ENCODE data around the gene CACNA1C.

CACNA1C gene

DNA sequence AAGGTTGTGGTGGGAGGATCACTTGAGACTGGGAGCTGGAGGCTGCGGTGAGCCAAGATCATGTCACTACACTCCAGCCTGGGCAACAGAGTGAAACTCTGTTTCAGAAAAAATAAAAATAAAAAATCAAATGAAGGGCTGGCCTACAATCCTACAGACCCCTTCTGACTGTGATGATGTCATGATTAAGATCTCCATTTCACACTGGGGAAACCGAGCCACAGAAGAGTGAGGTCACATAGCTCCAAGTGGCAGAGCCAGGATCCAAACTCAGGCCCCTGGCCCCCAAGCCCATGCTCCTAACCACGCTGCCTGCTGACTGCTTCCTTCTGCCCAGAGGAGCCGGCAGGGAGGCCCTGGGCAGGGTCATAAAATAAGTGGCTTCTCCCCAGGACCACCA lies 483.9 kb downstream of the CACNA1C start:
- Histone ChIP-seq H3K27ac (ENCODE audit: low read length) (no peak overlapping the region), H3K36me3 (ENCODE audit: control insufficient read depth in 1 of 2, insufficient read depth in 2 of 2, low read length in 2 of 2) (peaks cover 0 to 8% of the 10 kb centered on the region in 2 donors), H3K9me3 (ENCODE audit: control insufficient read depth in 1 of 2, low read length in 2 of 2) (no peaks in the 10 kb centered on the region), H3K4me1 (ENCODE audit: control insufficient read depth in 1 of 2, insufficient read depth in 2 of 2, low read length in 2 of 2) (no peaks in the 10 kb centered on the region), H3K4me3 (ENCODE audit: low read depth in 1 of 2, low read length in 2 of 2) (no peak overlapping the region), H3K27me3 (ENCODE audit: low read depth, low read length) (no peaks in the 10 kb centered on the region)

DNA sequence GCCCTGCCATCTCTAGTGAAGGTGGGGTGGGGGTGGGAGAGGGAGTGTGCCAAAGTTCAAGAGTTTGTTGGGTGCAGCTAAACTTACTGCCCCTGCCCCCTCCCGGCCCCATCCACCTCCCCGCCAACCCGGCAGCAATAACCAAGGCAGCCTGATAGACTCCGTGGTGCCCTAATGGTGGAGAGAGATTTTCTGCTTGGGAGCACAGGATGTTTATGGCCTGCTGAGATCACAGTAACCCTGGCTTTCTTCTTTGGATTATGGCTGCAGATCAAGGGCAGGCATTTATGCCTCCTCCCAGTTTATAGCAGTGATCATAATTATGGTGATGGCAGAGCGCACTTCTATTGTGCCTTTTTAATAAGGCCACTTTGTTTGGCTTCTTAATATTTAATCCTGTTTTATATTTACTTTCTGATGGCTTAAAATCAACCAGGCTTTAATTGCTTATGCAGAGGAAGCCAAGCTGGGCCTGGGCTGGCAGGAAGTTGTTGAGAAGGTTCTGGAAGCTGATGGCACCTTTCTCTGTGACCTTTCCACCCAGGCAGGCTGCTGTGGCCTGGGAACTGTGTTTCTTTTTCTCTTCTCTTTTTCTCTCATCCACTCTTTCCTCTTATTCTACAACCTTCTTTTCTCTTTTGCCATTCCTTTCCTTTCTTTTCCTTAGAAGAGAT lies 485.2 kb downstream of the CACNA1C start:
- peaks cover 0 to 5% of the 10 kb centered on the region in 2 donors for H3K36me3 ChIP-seq (ENCODE audit: control insufficient read depth in 1 of 2, insufficient read depth in 2 of 2, low read length in 2 of 2)
- no peaks in the 10 kb centered on the region for H3K9me3 ChIP-seq (ENCODE audit: control insufficient read depth in 1 of 2, low read length in 2 of 2)
- peak overlapping the region; percentile 5 for H3K27ac ChIP-seq (ENCODE audit: low read length)
- H3K4me3 ChIP-seq (ENCODE audit: low read depth in 1 of 2, low read length in 2 of 2) = no peak overlapping the region
- no peaks in the 10 kb centered on the region for H3K27me3 ChIP-seq (ENCODE audit: low read depth, low read length)
- no peaks in the 10 kb centered on the region for H3K4me1 ChIP-seq (ENCODE audit: control insufficient read depth in 1 of 2, insufficient read depth in 2 of 2, low read length in 2 of 2)

DNA sequence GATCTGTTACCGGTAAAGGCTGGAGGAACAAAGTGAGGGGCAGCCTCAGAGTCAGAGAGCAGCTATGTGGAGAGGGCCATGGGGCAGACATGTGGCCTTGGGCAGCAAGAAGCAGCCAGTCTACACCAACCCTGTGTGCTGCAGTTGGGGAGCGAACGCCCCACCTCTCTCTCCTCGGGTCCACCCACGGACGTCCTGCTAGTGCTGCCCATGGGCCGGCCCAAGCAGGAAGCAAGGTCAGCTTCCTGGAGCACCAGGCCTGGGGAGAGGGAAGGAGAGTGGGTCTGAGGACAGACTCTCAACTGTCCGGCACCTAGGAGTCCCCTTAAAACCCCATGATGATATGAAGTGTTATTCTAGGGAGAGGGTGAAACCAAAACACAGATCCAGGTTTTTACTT lies 487.2 kb downstream of the CACNA1C start:
- H3K4me3 ChIP-seq (ENCODE audit: low read depth in 1 of 2, low read length in 2 of 2) = no peak overlapping the region
- no peak overlapping the region for H3K27ac ChIP-seq (ENCODE audit: low read length)
- H3K9me3 ChIP-seq (ENCODE audit: control insufficient read depth in 1 of 2, low read length in 2 of 2) = no peaks in the 10 kb centered on the region
- no peaks in the 10 kb centered on the region for H3K27me3 ChIP-seq (ENCODE audit: low read depth, low read length)
- H3K36me3 ChIP-seq (ENCODE audit: control insufficient read depth in 1 of 2, insufficient read depth in 2 of 2, low read length in 2 of 2) = no peaks in the 10 kb centered on the region
- H3K4me1 ChIP-seq (ENCODE audit: control insufficient read depth in 1 of 2, insufficient read depth in 2 of 2, low read length in 2 of 2) = no peaks in the 10 kb centered on the region

DNA sequence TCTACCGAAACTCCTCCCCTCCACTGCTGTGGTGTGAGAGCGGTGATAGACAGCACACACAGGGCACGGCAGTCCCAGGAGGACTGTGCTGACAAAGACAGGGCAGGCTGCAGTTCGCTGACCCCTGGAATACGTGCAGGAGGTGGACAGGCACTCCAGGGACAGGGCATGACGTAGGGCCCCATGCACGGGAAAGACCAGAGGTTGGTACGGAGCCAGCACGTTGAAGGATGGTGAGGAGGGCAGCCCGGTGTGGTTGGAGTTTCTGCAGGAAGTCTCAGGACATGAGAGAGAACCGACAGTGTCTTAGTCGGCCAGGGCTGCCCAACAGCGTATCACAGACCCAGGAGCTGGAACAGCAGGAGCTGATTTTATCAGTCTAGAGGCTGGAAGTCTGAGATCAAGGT lies 487.8 kb downstream of the CACNA1C start:
- no peak overlapping the region for H3K27ac ChIP-seq (ENCODE audit: low read length)
- H3K4me1 ChIP-seq (ENCODE audit: control insufficient read depth in 1 of 2, insufficient read depth in 2 of 2, low read length in 2 of 2) = no peaks in the 10 kb centered on the region
- no peaks in the 10 kb centered on the region for H3K27me3 ChIP-seq (ENCODE audit: low read depth, low read length)
- H3K4me3 ChIP-seq (ENCODE audit: low read depth in 1 of 2, low read length in 2 of 2) = no peak overlapping the region
- H3K36me3 ChIP-seq (ENCODE audit: control insufficient read depth in 1 of 2, insufficient read depth in 2 of 2, low read length in 2 of 2) = no peaks in the 10 kb centered on the region
- no peaks in the 10 kb centered on the region for H3K9me3 ChIP-seq (ENCODE audit: control insufficient read depth in 1 of 2, low read length in 2 of 2)

DNA sequence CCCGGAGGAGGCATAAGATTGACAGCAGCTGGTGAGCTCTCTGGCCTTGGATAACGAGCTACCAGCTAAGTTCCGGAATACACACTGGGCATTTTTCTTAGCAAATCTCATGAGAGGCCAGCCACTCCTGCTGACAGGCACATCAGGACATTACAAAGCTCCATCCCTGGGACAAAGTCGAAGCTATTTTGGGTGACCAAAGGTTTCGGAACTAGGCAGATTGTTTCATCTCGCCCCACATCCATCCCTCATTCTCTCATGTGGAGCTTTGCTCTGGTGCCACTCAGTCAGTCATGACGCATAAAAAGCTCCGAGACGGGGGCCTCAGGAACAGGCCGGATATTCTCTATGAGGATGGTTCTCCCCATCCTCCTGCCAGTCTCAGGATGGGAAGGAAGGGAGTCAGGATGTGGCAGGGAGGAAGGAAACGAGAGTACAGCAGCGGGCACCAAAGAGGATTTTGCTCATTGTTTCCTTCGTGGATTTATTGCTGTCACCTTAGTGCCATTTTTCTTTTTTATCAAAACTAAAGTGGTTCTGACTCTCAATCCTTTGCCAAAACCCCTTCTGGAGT lies 488.9 kb downstream of the CACNA1C start:
- Histone ChIP-seq H3K9me3 (ENCODE audit: control insufficient read depth in 1 of 2, low read length in 2 of 2) (peaks cover 0 to 3% of the 10 kb centered on the region in 2 donors), H3K4me1 (ENCODE audit: control insufficient read depth in 1 of 2, insufficient read depth in 2 of 2, low read length in 2 of 2) (no peaks in the 10 kb centered on the region), H3K27me3 (ENCODE audit: low read depth, low read length) (no peaks in the 10 kb centered on the region), H3K4me3 (ENCODE audit: low read depth in 1 of 2, low read length in 2 of 2) (no peak overlapping the region), H3K36me3 (ENCODE audit: control insufficient read depth in 1 of 2, insufficient read depth in 2 of 2, low read length in 2 of 2) (peaks cover 0 to 11% of the 10 kb centered on the region in 2 donors), H3K27ac (ENCODE audit: low read length) (no peak overlapping the region)

DNA sequence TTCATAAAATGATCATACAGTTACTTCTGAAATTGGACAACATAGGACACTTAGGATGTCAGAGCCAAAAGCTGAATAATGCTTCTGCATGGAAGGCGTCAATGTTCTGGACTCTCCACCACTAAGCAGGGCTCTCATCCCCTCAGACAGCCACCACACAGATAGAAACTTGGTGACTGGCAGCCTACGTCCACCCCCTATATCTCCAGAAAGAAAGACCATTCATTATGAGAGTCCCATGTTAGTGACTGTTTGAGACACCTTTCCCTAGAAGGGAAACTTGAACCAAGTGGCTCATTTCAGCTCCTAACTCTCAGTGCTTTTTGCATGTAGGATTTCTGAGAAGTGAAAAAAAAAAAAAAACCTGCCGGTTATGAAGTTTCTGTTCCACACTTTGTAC lies 491.0 kb downstream of the CACNA1C start:
- Histone ChIP-seq H3K27me3 (ENCODE audit: low read depth, low read length) (no peaks in the 10 kb centered on the region), H3K4me3 (ENCODE audit: low read depth in 1 of 2, low read length in 2 of 2) (no peak overlapping the region), H3K9me3 (ENCODE audit: control insufficient read depth in 1 of 2, low read length in 2 of 2) (peaks cover 0 to 3% of the 10 kb centered on the region in 2 donors), H3K27ac (ENCODE audit: low read length) (no peak overlapping the region), H3K4me1 (ENCODE audit: control insufficient read depth in 1 of 2, insufficient read depth in 2 of 2, low read length in 2 of 2) (no peaks in the 10 kb centered on the region), H3K36me3 (ENCODE audit: control insufficient read depth in 1 of 2, insufficient read depth in 2 of 2, low read length in 2 of 2) (peaks cover 0 to 13% of the 10 kb centered on the region in 2 donors)

DNA sequence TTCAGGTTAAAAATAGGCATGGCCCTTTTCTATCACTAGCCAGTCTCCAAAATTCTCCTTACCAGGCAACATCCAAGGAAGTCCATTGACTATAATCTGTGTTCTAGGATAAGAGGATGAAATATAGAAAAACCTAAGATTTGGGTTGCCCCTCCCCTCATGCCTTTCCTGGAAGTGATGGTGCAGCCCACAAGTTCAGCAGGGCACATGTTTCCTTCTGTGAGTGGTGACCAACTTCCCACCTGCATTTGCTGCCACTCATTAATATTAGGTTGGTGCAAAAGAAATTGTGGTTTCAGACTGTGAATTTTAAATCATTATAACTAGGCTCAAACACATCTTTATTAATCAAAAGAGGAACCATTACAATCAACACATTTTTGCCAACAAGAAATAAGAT lies 491.4 kb downstream of the CACNA1C start:
- Histone ChIP-seq H3K4me1 (ENCODE audit: control insufficient read depth in 1 of 2, insufficient read depth in 2 of 2, low read length in 2 of 2) (no peaks in the 10 kb centered on the region), H3K27ac (ENCODE audit: low read length) (no peak overlapping the region), H3K27me3 (ENCODE audit: low read depth, low read length) (no peaks in the 10 kb centered on the region), H3K36me3 (ENCODE audit: control insufficient read depth in 1 of 2, insufficient read depth in 2 of 2, low read length in 2 of 2) (peaks cover 0 to 13% of the 10 kb centered on the region in 2 donors), H3K4me3 (ENCODE audit: low read depth in 1 of 2, low read length in 2 of 2) (no peak overlapping the region), H3K9me3 (ENCODE audit: control insufficient read depth in 1 of 2, low read length in 2 of 2) (peaks cover 0 to 3% of the 10 kb centered on the region in 2 donors)

DNA sequence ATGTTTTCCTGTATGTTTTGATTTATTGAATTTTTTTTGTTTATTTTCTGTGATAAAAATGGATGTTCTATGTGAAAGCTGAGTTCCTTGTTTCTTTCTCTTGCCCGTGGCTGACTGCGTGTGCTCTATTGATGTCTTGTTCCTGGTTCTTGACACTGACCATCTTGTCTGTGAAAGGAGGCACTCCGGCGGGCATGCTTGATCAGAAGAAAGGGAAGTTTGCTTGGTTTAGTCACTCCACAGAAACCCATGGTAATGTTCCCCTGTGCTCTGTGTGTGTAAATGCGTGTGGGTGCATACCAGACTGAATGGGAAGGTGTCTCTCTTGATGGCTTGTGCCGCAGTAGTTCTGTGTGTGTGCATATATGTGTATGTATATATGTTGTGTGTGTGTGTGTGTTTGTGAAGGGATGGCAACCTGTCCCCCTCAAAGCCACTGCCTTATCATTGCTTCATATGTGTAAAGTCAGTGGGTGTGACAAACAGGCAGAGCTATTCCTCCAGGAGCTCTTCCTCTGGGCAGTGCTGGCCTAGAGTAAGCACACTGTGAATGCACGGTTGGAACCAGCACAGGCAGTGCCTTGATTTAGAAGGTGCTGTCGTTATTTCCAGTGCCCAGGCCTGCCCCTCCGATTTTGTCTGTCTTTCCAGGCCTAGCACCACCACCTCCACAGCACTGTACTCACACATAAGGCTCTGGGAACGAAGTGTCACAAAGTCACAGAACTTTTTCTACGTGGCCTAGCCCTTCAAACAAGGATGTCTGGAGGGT lies 494.7 kb downstream of the CACNA1C start:
- Histone ChIP-seq H3K9me3 (ENCODE audit: control insufficient read depth in 1 of 2, low read length in 2 of 2) (peaks cover 0 to 3% of the 10 kb centered on the region in 2 donors), H3K27ac (ENCODE audit: low read length) (no peak overlapping the region), H3K36me3 (ENCODE audit: control insufficient read depth in 1 of 2, insufficient read depth in 2 of 2, low read length in 2 of 2) (peaks cover 0 to 13% of the 10 kb centered on the region in 2 donors), H3K4me1 (ENCODE audit: control insufficient read depth in 1 of 2, insufficient read depth in 2 of 2, low read length in 2 of 2) (peaks cover 0 to 4% of the 10 kb centered on the region in 2 donors), H3K27me3 (ENCODE audit: low read depth, low read length) (no peaks in the 10 kb centered on the region), H3K4me3 (ENCODE audit: low read depth in 1 of 2, low read length in 2 of 2) (no peak overlapping the region)

DNA sequence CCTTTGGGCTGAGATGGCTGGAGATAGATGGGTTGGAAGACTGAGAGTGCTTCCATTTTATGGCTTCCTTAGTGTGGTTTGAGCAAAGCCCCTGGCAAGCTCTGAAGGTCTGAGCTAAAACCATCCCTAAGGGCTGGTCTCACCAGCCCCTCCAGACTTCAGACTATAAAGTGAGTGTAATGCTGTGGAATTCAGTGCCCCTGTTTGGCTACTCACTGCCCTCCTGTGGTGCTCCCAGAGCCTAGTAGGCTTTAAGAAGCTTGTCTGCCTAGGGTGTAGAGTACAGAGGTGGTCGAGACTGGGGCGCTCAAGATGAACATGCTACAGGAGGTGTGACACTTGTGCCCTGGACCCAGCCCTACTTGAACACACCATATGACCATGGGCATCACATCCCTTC lies 495.3 kb downstream of the CACNA1C start:
- Histone ChIP-seq H3K27me3 (ENCODE audit: low read depth, low read length) (no peaks in the 10 kb centered on the region), H3K36me3 (ENCODE audit: control insufficient read depth in 1 of 2, insufficient read depth in 2 of 2, low read length in 2 of 2) (peaks cover 0 to 13% of the 10 kb centered on the region in 2 donors), H3K27ac (ENCODE audit: low read length) (no peak overlapping the region), H3K9me3 (ENCODE audit: control insufficient read depth in 1 of 2, low read length in 2 of 2) (peaks cover 0 to 3% of the 10 kb centered on the region in 2 donors), H3K4me1 (ENCODE audit: control insufficient read depth in 1 of 2, insufficient read depth in 2 of 2, low read length in 2 of 2) (peaks cover 0 to 6% of the 10 kb centered on the region in 2 donors), H3K4me3 (ENCODE audit: low read depth in 1 of 2, low read length in 2 of 2) (no peak overlapping the region)

DNA sequence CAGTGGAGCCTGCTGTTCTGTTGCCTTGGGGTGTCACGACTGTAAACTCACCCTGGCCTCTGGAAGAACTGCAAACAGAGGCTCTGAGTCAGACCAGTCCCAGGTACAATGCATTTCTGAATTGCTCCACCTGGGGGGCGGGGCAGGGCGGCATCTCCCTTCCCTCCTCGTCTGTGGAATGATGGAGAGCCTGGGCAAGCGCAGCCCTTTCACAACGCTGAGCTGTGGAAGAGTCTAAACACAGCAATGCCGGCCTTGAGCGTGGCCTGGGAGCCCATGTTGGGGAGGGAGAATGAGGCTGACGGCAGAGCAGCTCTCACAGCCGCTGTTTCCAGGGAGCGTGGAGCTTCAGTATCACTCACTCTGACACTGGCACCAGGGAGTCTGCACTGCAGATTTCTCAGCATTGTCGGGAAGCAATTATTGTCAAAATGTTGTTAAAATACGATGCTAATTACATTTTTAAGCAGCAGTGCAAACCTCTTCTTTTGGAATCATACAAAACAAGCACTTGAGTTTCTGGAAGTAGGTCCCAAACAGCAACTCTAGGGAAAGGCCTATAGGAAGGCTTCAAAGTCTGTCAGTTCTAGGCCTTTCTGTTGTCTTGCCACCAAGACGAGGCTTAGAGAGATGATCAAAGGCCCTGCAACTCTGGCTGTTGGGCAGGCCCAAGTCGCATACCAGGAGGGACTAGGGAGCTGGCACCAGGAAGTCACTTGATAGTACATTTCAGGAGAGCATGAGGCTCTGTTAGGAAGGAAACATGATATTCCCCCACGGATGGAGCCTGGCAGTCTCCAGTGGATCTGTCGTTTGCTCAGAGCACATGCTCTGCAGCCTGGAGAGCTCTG lies 498.0 kb downstream of the CACNA1C start:
- Histone ChIP-seq H3K4me3 (ENCODE audit: low read depth in 1 of 2, low read length in 2 of 2) (no peak overlapping the region), H3K27me3 (ENCODE audit: low read depth, low read length) (no peaks in the 10 kb centered on the region), H3K4me1 (ENCODE audit: control insufficient read depth in 1 of 2, insufficient read depth in 2 of 2, low read length in 2 of 2) (peaks cover 0 to 6% of the 10 kb centered on the region in 2 donors), H3K36me3 (ENCODE audit: control insufficient read depth in 1 of 2, insufficient read depth in 2 of 2, low read length in 2 of 2) (peaks cover 0 to 22% of the 10 kb centered on the region in 2 donors), H3K9me3 (ENCODE audit: control insufficient read depth in 1 of 2, low read length in 2 of 2) (peaks cover 0 to 3% of the 10 kb centered on the region in 2 donors), H3K27ac (ENCODE audit: low read length) (peak overlapping the region; percentile 13)

Data from muscle layer of duodenum (tissue), 2 donors.